T47D (cell line): ENCODE data around the gene HERC6.
"Not testable (repeated sequence)": the region's sequence is repeated elsewhere in the genome, so short reads cannot be mapped to it uniquely, and the experiment has no call there.

Source experiments
- DNase-seq, 2 experiments: peaks; one replicate each; pipeline versions ENCODE4 v3.0.0 to v3.0.0-alpha.2; 2011 to 2012; ENCODE audit warnings: low read depth in 1 of 2, low spot score in 1 of 2
- JUND ChIP-seq: IDR thresholded peaks from 2 replicates; pipeline ENCODE4 v1.6.1; 2012; ENCODE audit warnings: low read depth
- in situ Hi-C: cut with HindIII; loops from 2 replicates; pipeline ENCODE4 v1.10.0; 2016; ENCODE audit warnings: low sequenced_read_pairs, low pct_unique_long_range_greater_than_20kb

HERC6 gene

GRCh38 chr4:88409789-88410188, 31.1 kb downstream of the HERC6 start:
- no peak for DNase-seq
- no peak for TF ChIP-seq JUND
- in situ Hi-C loops: no loop called here

GRCh38 chr4:88411491-88412096, 32.9 kb downstream of the HERC6 start:
- DNase-seq: peak; percentile 11 to 70
- in situ Hi-C loops: no loop called here
- peak; percentile 36; the same call in 1 of the 2 replicates for TF ChIP-seq JUND

- DNase-seq: no peak
- no peak for TF ChIP-seq JUND
- in situ Hi-C loops: no loop called here
These were observed 35.1 kb downstream of the HERC6 start for GRCh38 chr4:88413801-88414200.

- in situ Hi-C loops: no loop called here
- TF ChIP-seq JUND: no peak
- no peak for DNase-seq
These were observed 36.1 kb downstream of the HERC6 start for GRCh38 chr4:88414755-88415154.

GRCh38 chr4:88415982-88416381, 37.3 kb downstream of the HERC6 start:
- in situ Hi-C loops: no loop called here
- DNase-seq: no peak
- TF ChIP-seq JUND: no peak

GRCh38 chr4:88418411-88418810, 39.8 kb downstream of the HERC6 start:
- DNase-seq: peak in 1 of 2 experiments; percentile 10
- no peak for TF ChIP-seq JUND
- in situ Hi-C loops: no loop called here

- no peak for DNase-seq
- no peak for TF ChIP-seq JUND
- in situ Hi-C loops: no loop called here
These were observed 41.2 kb downstream of the HERC6 start for GRCh38 chr4:88419874-88420273.

DNA sequence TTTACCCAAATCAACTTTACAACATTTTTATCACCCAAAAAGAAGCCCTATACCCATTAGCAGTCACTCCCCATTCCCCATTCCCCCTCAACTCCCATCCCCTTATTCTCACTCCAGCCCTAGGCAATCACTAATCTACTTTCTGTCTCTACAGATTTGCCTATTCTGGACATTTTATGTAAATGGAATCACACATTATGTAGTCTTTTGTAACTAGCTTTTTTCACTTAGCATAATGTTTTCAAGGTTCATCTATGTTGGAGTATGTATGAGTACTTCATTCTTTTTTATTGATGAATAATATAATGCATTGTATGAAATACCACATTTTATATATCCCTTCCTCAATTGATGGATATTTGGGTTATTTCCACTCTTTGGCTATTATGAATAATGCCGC, 42.2 kb downstream of the HERC6 start:
- no peak for TF ChIP-seq JUND
- in situ Hi-C loops: no loop called here
- DNase-seq: no peak

GRCh38 chr4:88422403-88422802, 43.8 kb downstream of the HERC6 start:
- no peak for TF ChIP-seq JUND
- in situ Hi-C loops: no loop called here
- DNase-seq: no peak

DNA sequence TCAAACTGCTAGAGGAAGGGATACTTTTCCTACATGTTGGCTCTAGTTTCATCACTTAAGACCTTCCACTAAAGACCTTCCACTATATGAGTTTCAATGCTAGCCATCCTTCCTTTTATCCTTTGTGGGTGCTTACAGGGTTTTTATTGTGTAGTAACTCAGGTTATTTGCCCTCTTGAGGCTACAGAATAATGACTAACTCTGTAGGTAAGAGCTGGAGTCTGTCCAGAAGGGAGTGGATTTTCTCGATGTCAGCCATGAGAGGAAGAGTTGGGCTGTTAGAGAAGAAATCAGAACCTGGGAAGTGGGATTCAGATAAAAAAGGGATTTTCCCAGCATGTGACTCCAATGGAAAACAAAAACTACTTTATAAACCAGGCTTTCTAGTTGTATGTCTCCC, 50.7 kb downstream of the HERC6 start:
- DNase-seq: no peak
- in situ Hi-C loops: no loop called here
- no peak for TF ChIP-seq JUND

- DNase-seq: no peak
- no peak for TF ChIP-seq JUND
- in situ Hi-C loops: no loop called here
These were observed 57.5 kb downstream of the HERC6 start for GRCh38 chr4:88435987-88436693.

DNA sequence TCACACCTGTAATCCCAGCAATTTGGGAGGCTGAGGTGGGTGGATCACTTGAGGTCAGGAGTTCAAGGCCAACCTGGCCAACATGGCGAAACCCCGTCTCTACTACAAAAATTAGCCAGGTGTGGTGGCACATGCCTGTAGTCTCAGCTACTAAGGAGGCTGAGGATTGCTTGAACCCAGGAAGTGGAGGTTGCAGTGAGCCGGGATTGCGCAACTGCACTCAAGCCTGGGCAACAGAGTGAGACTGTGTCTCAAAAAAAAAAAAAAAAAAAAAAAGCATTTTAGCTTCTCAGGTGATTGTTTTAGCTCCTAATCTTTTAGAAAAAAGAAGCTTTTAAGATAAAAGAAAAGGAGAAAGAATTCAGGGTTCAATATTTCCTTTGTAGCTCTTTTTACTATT, 59.2 kb downstream of the HERC6 start:
- in situ Hi-C loops, DNase-seq: not testable (repeated sequence)

DNA sequence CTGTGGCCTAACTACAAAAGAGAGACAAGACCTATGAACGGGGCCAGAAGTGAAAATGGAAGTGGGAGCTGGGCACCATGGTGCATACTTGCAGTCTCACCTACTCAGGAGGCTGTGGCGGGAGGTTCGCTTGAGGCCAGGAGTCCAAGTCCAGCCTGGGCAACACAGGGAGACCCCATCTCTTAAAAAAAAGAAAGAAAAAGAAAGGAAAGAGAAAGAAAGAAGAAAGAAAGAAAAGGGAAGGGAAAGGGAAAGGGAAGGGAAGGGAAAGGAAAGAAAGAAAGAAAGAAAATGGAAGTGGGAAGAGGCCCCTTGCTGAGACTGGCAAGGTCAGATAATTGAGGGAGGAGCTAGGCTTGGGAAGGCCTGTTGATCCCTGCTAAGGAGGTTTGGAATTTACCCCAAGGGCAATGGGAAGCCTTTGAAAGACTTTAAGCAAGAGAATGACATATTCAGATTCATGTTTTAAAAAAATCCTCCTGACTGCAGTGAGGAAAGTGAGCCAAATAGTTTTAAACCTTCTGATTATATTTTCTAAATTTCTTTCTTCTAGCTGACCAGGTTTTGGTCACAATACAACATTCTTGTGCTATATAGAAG, 60.6 kb downstream of the HERC6 start:
- in situ Hi-C loops: no loop called here
- no peak for TF ChIP-seq JUND
- DNase-seq: peak in 1 of 2 experiments; percentile 60
